Pancreas (tissue), 10 donors: ENCODE data around the gene AMZ1. TPM values are rescaled to one million over a fixed set of nuclear protein-coding genes. Genes with fewer than 3 reads are reported as not detected.

Source experiments
- ATAC-seq, 4 donors: fragments of 200-7000 bp; cut with Tn5 transposase; one replicate each; pipeline versions ENCODE4 v1.8.0 to v1.9.1; 2020; ENCODE audit warnings: mild to moderate bottlenecking in 4 of 4, moderate library complexity in 4 of 4
- DNase-seq, 6 donors: peaks; one replicate each; pipeline ENCODE4 v3.0.0-alpha.2; 2020
- FAIRE-seq: peaks from 2 replicates; lab custom pipeline; 2012; peaks lifted over from hg19 to GRCh38; lab: Jason Lieb, UNC
- H3K27ac ChIP-seq, 4 donors: fragments of 200-600 bp; sonication (generic); 1 replicate in 3 of 4; 2 replicates in 1 of 4; pipeline versions ENCODE4 v1.5.0 to v1.8.0; 2020
- H3K27me3 ChIP-seq, 4 donors: fragments of 200-600 bp; one replicate each; pipeline ENCODE4 v1.8.0; 2021
- H3K36me3 ChIP-seq, 3 donors: fragments of 200-600 bp; sonication (generic) in 1 of 3; one replicate each; pipeline versions ENCODE4 v1.5.0 to v1.8.0; 2020 to 2021
- H3K4me1 ChIP-seq, 3 donors: fragments of 200-600 bp; one replicate each; pipeline ENCODE4 v1.8.0; 2021
- H3K4me3 ChIP-seq, 4 donors: fragments of 200-600 bp; sonication (generic) in 2 of 4; one replicate each; pipeline versions ENCODE4 v1.5.0 to v1.8.0; 2020 to 2021
- H3K9me3 ChIP-seq, 4 donors: fragments of 200-600 bp; one replicate each; pipeline ENCODE4 v1.8.0; 2021
- WGBS, 2 donors: extraction: QIAGEN DNeasy Blood & Tissue Kit; methylation state at CpG; one replicate each; pipeline ENCODE4 v1.1.7; 2013; 5-methylcytosine and 5-hydroxymethylcytosine counted together
- intact Hi-C, 3 donors: fragments of 100-400 bp; cut with DNase I; formaldehyde crosslinking; loops; one replicate each; pipeline versions ENCODE4 v1.11.1 to v1.14.2; 2022
- polyA plus RNA-seq, 2 donors: library from polyadenylated mRNA; stranded (reverse); fragments of 200-250 nt; gene quantifications; one replicate each; pipeline ENCODE4 v1.2.3, GENCODE V29; 2013
- total RNA-seq, 6 donors: library from RNA; stranded (reverse); fragmentation: NEBNext Ultra II Directional in 4 of 6; extraction: Animal tissue kit (Norgen Biotek cat#: 25700) in 4 of 6; gene quantifications; one replicate each; pipeline versions ENCODE4 v1.2.1 to v1.2.4, GENCODE V29; 2021 to 2023
- TF ChIP-seq, protein P1 (sequence below), 4 donors: fragments of 200-600 bp; sonication (generic) in 3 of 4; IDR thresholded peaks; one replicate each; pipeline versions ENCODE4 v1.5.0 to v1.8.0; 2021; ENCODE audit warnings: antibody characterized with exemption in 4 of 4
- donor health status: healthy with polysubstance abuse.
- donor health status: DM: no; HTN: no; CAD: no; lungs with moderate emphysema.
- donor health status: DM: no; HTN: no; CAD: no.
- donor health status: control.
- donor health status: control.
- donor health status: Bipolar disorder and iron deficiency.
- donor health status: DM: yes; HTN: yes; CAD: no.
- donor health status: DM: no; HTN: no; CAD: no.
- donor health status: DM: no; HTN: no; CAD: no.
- donor health status: DM: yes; HTN: yes; CAD: no.

Gene AMZ1
- total and polyA plus RNA-seq, 8 donors = 0.04 to 0.19 (median 0.05) TPM; not detected in 5

DNA sequence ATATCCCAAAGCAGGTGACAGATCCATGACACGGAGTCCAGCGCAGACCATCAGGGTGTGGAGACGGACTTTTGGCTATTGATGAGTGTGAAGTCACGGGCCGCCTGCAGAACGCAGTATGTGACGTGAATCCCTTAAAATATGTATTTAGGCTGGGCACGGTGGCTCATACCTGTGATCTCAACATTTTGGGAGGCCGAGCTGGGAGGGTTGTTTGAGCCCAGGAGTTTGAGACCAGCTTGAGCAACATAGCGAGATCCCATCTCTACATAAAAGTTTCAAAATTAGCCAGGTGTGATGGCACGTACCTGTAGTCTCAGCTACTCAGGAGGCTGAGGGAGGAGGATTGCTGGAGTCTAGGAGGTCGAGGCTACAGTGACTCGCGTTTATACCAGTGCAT lies 1.9 kb upstream of the AMZ1 start:
- ATAC-seq (no peak), DNase-seq (no peak), FAIRE-seq (no peak)
- Histone ChIP-seq H3K4me1 (peaks cover 0 to 3% (median 0%) of the 10 kb centered on the region in 3 donors), H3K27ac (no peak overlapping the region), H3K9me3 (no peaks in the 10 kb centered on the region), H3K27me3 (peaks cover 0 to 16% (median 0%) of the 10 kb centered on the region in 4 donors), H3K36me3 (no peaks in the 10 kb centered on the region), H3K4me3 (no peak overlapping the region)
- 76 to 86% methylated on average over 14 of the region's 14 CpGs for WGBS, 2 donors
- TF ChIP-seq, protein P1, sequence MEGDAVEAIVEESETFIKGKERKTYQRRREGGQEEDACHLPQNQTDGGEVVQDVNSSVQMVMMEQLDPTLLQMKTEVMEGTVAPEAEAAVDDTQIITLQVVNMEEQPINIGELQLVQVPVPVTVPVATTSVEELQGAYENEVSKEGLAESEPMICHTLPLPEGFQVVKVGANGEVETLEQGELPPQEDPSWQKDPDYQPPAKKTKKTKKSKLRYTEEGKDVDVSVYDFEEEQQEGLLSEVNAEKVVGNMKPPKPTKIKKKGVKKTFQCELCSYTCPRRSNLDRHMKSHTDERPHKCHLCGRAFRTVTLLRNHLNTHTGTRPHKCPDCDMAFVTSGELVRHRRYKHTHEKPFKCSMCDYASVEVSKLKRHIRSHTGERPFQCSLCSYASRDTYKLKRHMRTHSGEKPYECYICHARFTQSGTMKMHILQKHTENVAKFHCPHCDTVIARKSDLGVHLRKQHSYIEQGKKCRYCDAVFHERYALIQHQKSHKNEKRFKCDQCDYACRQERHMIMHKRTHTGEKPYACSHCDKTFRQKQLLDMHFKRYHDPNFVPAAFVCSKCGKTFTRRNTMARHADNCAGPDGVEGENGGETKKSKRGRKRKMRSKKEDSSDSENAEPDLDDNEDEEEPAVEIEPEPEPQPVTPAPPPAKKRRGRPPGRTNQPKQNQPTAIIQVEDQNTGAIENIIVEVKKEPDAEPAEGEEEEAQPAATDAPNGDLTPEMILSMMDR (IDR thresholded peaks at IDR 0.05) = no peak
- intact Hi-C loops = loop anchor here in 2 of 3 donors (10.0 kb wide), 2 partner anchors 211 to 231 kb away; partner anchors contain the start of gene GRIFIN (in 1 of the 2)

DNA sequence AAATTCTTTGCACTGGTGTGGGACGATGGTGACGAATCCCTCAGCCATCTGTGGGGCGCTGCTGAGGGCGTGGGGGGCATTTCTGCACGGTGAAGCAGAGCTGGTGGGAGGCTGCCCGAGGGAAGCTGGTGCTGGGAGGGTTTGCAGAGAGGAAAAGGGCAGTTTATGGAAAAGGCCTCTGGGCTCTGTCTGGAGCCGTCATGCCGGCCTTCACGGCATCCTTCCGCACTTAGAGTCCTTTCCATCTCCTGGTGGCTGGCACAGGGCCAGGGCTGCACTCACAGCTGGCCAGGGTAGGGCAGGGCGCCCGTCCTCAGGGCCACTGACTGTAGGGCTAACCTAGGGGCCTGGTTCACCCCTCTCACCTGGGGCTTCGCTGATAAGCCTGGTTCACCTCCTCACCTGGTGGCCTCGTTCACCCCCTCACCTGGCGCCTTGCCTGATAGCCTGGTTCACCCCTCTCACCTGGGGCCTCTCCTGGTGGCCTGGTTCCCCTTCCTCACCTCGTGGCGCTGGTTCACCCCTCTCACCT lies 598 bp upstream of the AMZ1 start:
- ATAC-seq (peak in 3 of 4 donors; percentile 38 to 48 (median 40)), DNase-seq (peak in 1 of 6 donors; percentile 80), FAIRE-seq (no peak)
- Histone ChIP-seq H3K4me1 (peaks cover 0 to 3% (median 0%) of the 10 kb centered on the region in 3 donors), H3K27me3 (peaks cover 0 to 16% (median 0%) of the 10 kb centered on the region in 4 donors), H3K36me3 (no peaks in the 10 kb centered on the region), H3K27ac (no peak overlapping the region), H3K4me3 (no peak overlapping the region), H3K9me3 (no peaks in the 10 kb centered on the region)
- 33 to 38% methylated on average over 17 of the region's 17 CpGs for WGBS, 2 donors
- TF ChIP-seq, protein P1 (IDR thresholded peaks at IDR 0.05) = no peak
- intact Hi-C loops = loop anchor here in 2 of 3 donors (10.0 kb wide), 2 partner anchors 213 to 233 kb away; partner anchors contain the start of gene GRIFIN (in 1 of the 2)

DNA sequence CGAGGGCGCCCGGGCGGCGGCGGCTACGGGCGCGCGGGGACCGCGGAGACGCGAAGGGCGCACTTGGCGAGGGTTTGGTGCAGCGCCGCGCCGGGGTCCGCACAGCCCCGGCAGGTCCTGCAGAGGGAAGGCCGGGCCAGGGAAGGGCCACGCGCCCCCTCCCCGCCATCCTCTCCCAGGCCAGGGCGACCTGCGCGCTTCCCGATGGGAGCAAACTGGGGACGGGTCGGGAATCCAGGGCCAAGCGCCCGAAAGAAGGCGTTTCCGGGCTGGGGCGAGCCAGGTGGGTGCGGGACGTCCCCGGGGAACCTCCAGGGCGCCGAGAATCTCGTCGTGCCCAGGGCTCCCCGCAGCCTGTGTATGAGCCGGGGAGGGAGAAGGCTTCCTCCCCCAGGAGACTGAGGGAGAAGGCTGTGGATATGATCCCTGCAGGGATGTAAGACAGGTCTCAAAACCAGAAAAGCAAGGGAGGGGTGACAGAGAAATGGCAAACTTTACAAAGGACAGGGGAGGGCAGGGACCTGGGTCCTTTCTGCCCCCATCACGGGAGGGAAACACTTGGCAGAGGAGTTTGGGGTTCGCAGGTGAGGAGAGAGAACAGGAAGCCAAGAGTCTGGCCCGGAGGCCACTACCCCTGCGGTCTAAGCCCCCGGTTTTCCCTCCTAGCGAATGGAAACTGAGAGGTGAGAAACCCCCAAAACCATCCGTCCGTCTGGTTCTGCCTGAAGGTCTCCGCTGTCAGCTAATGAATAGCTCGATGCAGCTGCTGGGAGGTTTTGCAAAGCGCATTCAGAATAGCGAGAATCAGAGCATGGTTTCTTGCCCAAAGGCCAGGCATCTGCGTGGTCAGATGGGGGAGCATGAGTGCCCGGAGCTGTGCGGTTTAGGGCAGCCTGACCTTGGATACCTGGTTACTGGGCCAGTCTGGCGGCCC lies 674 bp downstream of the AMZ1 start:
- peak in 2 of 4 donors; percentile 13 to 35 for ATAC-seq
- no peak for DNase-seq
- Histone ChIP-seq H3K9me3 (no peaks in the 10 kb centered on the region), H3K27ac (no peak overlapping the region), H3K27me3 (peaks cover 0 to 16% (median 0%) of the 10 kb centered on the region in 4 donors), H3K4me3 (no peak overlapping the region), H3K36me3 (no peaks in the 10 kb centered on the region), H3K4me1 (peaks cover 0 to 3% (median 0%) of the 10 kb centered on the region in 3 donors)
- FAIRE-seq = no peak
- intact Hi-C loops = loop anchor here in 2 of 3 donors (10.0 kb wide), 2 partner anchors 214 to 234 kb away; partner anchors contain the start of gene GRIFIN (in 1 of the 2)
- TF ChIP-seq, protein P1 (IDR thresholded peaks at IDR 0.05) = no peak
- 7% methylated on average over 41 to 62 of the region's 62 CpGs for WGBS, 2 donors

DNA sequence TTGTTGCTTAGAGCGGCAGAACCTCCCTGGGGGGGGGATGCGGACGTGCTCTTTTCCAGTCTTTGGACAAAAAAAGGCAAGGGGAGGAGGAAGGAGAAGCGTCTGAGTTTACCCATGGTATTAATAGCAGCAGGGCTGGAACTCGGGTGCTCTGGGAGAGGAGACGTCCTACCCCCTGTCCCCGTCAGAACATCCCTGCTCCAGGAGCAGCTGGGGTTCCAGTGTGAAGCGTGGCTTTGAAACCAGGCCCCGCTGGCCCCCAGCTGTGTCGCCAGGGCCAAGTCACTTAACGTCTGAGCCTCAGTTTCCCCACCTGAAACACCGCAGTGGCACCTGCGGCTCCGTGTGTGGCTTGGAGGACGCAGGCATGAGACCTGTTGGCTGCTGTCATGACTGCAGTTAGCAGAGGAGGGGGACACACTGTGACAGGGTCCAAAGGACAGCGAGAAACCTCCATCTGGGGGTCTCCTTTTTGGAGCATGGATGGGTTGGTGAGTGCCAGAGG lies 1.4 kb downstream of the AMZ1 start:
- ATAC-seq = no peak
- intact Hi-C loops = loop anchor here in 2 of 3 donors (10.0 kb wide), 2 partner anchors 215 to 235 kb away; partner anchors contain the start of gene GRIFIN (in 1 of the 2)
- FAIRE-seq = no peak
- WGBS, 2 donors = 43 to 55% methylated on average over 13 to 16 of the region's 16 CpGs
- no peak overlapping the region for H3K4me3 ChIP-seq
- no peak overlapping the region for H3K27ac ChIP-seq
- no peaks in the 10 kb centered on the region for H3K36me3 ChIP-seq
- no peak for DNase-seq
- H3K27me3 ChIP-seq = peaks cover 0 to 16% (median 0%) of the 10 kb centered on the region in 4 donors
- H3K9me3 ChIP-seq = no peaks in the 10 kb centered on the region
- peaks cover 0 to 3% (median 0%) of the 10 kb centered on the region in 3 donors for H3K4me1 ChIP-seq
- TF ChIP-seq, protein P1 (IDR thresholded peaks at IDR 0.05) = no peak
